HG02798 (cell line): ENCODE data around the gene TBC1D5.

Source experiments
- ATAC-seq: cut with Tn5 transposase; IDR thresholded peaks from one replicate; pipeline ENCODE4 v1.9.1; 2021; ENCODE audit warnings: mild to moderate bottlenecking; ENCODE audit not compliant: unreplicated experiment, poor library complexity

TBC1D5 gene

DNA sequence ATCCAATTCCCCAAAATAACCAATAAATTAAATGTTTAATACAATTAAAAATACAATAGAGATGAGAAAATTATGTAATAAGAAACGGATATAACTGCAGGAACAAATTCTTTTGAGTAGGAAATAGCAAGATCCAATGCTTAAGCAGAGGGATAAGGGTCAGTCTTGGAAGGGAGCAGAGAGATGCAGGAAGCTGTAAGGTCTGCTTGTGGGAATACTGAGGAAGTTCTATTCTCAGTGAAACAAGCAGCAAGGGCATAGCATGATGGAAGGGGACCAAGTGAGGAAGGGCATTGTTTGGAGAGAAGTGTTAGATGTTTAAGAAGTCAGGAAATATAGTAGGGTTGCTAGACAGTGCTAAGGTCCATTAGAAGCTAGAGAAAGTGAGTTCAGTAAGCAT is 409.0 kb downstream of the TBC1D5 start:
- ATAC-seq = no peak

DNA sequence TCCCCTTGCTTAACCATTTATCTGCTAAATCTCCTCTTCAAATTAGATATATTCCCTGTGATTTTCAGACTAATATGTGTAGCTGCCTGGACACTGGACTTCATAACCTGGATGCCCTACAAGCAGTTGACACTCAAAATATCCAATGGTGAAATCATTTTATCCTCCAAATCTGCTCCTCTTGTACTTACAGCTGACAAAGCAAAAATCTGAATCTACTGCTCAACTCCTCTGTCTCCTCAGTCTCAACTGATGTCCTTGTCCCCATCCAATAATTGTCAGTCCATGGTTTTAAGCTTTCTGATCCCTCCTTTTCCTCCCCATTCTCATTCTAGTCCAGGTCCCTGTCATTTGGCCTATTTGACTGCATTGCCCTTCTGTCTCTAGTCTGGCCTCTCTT is 411.8 kb downstream of the TBC1D5 start:
- no peak for ATAC-seq

DNA sequence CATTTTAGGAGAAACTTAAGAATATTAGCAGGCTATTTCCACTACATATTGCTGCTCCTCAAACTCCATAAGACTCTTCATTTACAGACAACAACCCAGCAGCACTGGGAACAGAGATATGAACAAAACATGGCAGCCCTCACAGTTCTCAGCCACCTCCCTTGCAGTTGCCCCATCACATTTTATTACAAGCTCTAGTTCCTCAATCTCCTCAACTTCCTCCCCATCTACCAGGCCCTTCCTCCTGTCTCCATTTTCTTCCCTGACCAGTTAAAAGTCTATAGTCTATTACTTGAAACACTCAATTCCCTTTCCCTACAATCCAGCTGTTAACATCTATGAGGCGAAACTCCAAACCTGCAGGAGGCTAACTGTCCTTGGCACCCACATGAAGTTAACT is 412.5 kb downstream of the TBC1D5 start:
- ATAC-seq = no peak

DNA sequence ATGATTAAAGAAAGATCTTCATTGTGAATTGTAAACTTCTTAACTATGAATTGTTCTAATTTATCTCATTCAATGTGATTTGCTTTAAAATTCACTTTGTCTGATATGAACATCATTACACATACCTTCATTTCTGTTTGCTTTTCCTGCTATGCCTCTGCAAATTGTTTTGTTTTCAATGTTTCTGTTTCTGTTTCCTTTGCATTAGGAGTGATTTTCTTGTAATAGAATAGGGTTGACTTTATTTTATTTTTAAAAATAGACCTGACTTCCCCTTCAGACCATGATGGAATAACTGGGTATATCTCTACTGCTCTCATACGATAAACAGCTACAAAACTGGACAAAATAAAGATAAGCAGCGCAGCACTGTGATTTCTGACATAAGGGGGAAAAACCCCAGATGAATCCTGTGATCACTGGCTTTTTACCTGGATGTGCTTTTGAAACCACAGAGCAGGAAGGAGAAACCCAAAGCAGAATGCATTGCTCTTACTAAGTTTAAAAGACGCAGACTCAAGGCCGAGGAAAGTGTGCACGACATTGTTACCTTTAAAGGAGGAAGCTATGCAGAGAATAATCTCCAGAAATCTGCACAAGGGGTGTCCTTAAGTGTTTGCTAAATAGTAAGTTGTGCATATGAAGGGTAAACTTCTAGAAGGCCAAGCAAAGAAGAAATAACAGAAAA is 420.2 kb downstream of the TBC1D5 start:
- ATAC-seq = no peak

DNA sequence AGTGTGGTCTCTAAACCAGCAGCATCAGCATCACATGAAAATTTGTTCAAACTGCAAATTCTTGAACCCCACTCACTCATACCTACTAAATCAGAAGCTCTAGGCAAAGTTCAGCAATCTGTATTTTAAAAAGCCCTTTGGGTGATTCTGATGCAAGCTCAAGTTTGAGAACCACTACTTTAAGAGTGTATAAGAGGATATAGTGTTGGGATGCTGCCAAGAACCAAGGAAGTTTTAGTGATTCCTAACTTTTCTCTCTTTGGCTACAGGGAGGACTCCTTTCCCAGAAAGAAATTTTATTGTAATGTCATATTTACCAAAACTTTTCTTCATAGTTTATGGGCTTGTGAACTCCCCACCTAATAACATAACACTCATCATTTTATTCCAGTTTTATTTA is 422.2 kb downstream of the TBC1D5 start:
- no peak for ATAC-seq

DNA sequence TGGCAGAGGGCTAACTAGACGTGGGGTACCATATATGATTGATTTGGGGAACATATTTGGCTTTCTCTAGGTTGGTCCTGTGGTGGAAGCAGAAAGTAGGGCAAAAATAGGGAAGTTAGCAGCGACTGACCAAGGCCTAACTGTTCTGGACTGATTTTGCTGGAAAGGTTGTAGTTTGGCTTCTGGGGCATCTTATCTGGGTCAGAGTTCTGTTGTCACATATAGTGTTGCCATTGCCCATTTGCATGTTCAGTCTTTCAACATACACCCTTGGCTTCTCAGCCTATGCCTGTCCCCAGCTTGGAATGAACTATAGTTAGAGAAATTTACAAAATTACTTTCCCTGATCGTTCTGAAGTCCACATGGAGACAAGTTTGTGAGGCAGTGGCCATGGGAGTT is 426.5 kb downstream of the TBC1D5 start:
- no peak for ATAC-seq

DNA sequence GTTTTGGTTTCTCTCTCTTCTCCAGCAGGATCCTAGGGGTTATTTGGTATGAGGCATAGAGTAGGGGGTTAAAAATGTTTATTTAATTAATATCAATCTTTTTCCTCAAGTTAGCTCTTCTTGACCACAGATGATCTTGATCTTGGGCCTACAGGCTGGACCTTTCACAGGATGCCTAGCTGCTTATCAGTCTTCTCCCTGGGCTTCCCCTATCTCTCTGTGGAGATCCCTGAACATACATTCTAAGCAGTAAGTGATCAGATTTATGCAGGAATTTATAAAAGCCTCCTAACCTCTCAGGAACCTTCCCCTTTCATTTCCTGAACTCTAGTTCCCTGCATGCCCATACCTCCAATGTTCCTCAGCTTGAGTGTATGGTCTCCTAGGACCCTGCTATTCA is 428.3 kb downstream of the TBC1D5 start:
- ATAC-seq = no peak

DNA sequence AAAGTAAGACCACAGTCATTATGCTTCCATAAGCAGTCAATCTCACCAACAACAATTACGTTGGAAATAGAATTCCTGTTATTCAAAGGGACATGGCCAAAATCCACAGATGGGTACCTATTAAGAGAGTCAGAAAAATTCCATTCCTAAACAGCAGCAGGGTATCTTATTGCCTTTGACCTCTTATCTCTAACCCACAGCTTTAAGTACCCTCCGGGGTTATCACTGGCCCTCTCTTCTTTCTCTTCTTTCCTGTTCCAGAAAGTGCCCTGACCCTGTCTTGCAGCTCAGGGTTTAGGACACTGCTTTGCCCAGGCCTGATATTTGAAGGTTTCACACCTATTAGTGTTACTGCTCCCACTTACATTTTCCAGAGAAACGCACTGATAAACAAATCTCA is 428.7 kb downstream of the TBC1D5 start:
- no peak for ATAC-seq

DNA sequence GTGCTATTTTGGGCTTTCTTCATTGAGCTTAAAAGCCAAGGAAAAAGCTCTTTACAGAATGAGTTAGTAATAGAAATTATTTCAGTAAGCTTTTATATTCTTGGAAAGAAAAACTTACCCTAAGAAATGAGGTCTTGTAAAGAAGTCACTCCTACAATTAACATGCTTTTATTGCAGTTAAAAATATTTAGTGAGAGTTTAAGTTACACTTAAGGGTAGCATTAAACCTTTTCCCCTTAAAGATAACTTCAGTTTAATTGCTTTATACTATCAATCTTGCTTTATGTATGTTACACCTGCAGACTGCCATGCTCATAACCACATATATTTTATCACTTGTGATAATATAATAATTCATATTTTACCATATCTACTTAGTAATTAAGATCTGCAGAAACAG is 431.4 kb downstream of the TBC1D5 start:
- ATAC-seq = no peak

DNA sequence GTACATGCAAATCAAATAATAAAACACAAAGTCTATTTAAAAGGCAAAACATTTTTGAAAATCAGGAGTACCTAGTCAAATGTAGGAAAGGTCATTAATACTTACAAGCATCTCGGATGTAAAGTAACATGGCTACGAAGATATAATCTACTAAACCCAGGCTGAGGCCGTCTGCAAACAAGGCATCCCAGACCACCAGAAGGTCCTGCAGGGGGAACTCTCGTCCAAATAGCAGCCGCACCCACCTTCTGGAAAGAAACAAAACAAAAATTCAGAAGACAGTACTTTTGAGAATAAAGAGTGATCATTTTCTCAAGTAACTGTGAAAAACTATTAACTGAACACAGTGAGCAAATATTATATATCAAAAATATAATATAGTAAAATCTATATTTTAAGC is 434.5 kb downstream of the TBC1D5 start:
- ATAC-seq = no peak

DNA sequence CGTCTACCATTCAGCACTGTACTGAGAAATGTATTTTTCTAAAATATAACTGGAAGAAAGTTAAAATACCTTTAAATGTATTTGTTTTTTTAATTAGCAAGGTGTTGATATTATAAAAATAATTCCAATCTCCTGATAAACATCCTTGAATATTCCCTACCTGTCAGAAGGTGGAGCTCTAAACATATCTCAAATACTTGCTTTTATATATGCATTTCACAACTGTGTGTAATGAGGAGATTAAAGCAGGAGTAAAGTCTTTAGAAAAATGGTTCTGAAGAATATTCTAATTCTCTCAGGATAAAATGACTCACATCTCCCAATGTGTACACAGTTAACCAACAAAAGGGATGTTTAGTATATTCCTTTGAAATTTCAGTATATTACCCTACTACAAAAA is 434.9 kb downstream of the TBC1D5 start:
- ATAC-seq = no peak

DNA sequence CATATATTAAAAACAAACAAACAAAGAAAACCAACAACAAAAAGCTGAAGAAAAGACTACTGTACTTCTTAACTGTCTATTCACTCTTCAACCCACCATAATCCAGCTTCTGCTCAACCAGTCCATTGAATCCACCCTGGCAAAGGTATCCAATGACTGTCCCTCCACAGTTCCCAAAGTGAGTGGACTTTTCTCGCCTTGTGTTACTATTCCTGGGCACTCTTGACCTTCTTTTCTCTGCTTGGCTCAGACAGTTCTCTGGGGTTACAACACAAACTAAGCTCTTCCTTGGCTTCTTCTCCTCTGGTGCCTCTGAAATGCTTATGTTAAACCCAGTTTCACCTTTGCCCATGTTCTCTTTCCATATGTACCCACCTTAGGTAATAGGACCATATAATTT is 437.5 kb downstream of the TBC1D5 start:
- ATAC-seq = no peak

DNA sequence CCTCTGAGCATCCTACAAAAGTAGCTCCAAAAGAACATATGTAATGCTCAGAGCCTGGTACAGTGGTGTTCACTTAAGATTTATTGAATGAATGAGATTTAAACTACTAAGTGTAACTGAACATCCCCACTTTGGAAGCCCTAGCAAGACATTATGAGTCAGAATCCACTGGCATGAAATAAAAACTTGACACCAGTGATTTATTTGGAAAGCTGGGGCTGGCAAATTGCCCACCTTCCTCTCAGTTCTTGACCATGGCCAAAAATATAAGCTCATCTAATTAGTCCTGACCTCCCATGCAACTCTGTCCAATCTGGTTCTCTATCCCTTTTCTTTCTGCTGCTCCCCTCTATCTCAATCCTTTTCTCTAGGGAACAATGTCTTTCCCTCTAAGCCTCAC is 439.7 kb downstream of the TBC1D5 start:
- no peak for ATAC-seq

DNA sequence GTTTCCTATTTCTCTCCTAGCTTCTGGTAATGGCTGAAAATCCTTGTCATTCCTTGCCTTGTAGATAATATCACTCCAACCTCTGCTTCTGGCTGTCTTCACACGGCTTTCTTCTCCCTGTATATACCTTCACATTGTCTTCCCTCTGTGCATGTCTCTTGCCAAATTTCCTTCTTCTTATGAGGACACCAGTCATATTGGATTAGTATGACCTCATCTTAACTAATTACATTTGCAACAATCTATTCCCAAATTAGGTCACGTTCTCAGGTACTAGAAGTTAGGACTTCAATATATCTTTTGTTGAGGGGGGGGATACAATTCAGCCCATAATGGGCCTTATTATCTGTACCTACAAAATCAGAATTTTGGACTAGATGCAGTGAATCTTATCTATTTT is 440.3 kb downstream of the TBC1D5 start:
- no peak for ATAC-seq

DNA sequence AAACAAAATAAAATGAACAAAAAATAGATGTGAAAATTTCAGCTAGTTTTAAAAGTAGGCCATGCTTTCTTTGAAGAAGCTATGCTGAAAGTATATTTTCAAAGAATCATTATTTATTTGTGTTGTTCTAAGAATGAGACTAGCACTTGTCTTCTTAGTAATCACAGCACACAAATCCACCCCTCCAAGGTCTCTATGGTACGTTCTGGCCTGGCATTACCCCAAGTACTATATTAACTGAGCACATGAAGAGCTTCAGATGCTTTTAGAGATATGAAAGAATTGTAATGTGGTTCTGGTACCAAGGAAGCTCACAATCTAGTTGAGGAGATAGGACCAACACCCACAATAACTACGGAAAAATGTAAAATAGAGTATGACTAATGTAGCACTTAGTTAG is 441.2 kb downstream of the TBC1D5 start:
- no peak for ATAC-seq

DNA sequence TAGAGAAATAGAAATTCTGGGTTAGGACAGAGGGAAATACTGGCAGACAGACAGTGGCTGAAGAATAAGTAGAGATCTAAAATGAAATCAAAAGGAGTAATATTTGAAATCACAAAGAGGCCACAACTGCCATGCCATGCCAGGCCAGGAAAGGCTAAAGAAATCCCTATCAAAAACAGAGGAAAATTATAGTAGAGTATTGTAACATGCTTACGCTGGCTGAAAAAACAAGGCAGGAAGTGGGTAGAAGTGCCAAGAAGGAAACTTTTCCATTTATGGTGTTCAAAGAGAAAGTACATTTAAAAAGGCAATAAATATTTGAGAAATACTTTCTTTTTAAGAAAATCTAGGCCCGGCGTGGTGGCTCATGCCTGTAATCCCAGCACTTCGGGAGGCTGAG is 442.0 kb downstream of the TBC1D5 start:
- no peak for ATAC-seq

DNA sequence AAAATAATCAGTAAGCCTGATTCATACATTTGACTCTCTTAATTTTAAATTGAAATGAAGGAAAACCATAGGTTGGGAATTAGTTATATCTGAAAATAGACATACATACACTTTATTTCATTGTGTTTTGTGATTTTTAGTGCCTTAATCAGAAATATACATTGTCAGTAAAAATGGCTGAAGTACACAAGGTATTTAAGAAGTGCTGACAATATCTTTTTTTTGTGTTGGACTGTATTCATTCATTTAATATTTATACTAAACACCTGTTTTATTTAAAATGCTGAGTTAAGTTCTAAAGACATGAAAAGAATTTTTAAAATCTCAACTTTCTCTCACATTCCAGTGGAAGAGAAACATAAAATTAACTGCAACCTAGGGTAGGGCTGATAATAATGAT is 444.4 kb downstream of the TBC1D5 start:
- ATAC-seq = no peak

DNA sequence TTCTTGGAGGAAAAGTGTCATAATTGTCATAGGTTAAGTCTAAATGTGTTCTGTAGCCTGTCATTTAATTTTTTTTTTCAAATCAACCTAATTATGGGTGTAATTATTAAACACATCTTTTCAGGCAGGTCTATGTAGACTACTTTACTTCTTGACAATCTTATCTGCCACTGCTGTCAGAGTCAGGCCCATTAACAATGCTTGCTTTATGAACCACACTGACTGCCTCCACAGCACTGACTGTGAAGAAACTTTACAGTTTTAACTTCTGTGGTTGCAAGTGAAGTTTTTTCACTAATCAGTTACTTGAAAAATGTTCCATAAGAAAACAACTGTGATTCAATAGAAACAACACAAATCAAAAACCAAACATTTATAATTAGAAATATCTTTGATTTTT is 449.9 kb downstream of the TBC1D5 start:
- no peak for ATAC-seq

DNA sequence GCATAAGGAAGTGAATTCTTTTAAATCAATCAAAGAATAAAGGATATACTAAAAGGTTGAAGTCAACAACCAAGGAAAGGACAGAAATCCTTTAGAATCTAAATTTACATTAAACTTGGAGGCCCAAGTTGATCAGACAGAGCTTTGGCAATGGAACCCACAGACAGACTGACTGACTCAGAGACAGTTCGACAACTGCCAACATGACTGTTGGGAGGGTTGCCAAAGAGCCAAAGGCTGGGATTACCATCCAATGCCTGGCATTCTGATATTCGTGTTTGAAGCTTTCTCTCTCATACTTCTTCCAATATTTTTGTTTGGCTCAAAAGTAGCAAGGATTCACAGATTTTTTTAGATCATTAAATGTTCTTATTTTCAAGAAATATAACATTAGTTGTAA is 451.5 kb downstream of the TBC1D5 start:
- no peak for ATAC-seq

DNA sequence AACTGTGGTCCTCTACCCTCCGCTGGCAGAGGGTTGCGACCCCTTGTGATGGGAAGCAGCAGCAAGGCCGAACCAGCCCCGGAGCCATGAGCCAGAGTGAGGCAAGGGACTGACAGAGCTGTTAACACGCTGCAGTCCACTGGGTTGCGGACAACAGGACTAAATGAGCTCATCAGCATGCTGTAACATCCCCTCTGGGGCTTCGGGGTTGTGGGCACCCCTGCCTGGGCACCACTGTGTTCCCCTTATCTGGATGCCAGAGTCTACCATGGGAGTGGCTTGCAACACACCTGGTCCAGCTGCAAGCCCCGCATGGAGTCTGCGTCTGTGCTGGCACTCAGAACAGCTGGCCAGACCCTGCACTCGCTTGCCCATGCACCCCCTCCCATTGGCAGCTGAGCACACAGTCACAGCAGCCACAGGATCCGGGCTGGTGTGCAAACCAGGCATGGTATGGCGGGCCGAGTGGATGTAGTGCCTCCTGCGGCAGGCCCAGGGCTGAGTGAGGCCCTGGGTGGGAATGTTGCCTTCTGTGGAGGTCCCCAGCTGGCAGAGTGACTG is 453.5 kb downstream of the TBC1D5 start:
- ATAC-seq = no peak

DNA sequence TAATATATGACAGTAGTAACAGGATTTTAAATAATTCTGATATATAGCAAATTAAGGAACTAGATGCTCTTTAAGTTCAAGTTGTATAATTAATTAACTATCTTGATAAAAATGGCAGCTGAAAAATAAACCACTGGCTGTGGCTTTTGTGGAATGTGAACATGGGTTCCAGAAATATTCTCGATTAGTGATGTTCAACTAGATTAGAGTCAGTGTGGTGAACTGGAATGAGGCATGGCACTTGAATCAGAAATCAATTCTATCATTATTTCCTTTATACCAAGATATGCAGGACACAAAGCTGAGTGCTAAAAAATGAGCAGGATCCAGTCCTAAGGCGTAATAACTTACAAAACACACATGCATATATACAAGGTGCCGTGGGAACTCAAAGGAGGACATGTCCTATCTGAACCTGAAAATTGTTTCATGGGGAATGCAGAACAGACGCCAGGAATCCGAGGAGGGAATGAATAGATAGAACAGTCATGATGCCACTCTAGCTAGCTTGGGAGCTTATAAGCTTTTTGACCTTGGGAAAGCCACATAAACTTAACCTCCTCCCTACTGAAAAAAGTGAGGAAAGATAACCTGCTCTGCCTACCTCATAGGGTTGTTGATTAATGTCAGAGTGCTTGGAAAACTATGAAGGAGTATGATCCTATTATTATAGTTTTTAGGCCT is 455.3 kb downstream of the TBC1D5 start:
- no peak for ATAC-seq

DNA sequence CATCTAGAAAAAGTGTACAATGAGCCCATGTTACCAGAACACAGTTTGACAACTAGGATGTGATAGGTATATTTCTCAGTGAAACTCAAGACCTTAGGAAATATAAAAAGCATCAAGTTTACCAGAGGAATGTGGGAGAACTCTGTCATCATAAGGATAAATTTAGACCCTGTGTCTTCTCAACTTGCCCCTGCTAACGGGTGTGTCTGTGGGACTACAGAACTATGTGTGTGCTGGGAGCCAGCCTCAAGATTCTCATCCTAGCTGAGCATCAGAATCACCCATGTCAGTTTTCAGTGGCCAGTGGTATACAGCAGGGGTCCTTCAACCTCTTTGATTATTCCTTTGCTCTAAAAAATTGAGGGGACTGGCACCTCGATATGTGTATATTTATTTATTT is 464.4 kb downstream of the TBC1D5 start:
- ATAC-seq = no peak
